Stomach (tissue), 4 donors: ENCODE measurements around the gene AGMAT.

Experiments
- CTCF ChIP-seq, 7 experiments: fragments of 450-650 bp in 4 of 7; fragments of 200-600 bp in 3 of 7; sonication (generic) in 3 of 7; IDR thresholded peaks; one replicate each; pipeline ENCODE4 v1.5.1; 2016 to 2019; ENCODE audit warnings: antibody characterized with exemption in 7 of 7, control low read depth in 2 of 7, mild to moderate bottlenecking in 1 of 7
- EP300 ChIP-seq: sonication (generic); formaldehyde crosslinking; IDR thresholded peaks from one replicate; pipeline ENCODE4 v1.6.1; 2017; ENCODE audit warnings: antibody characterized with exemption

GRCh38 chr1:15557594-15557993, 27.3 kb downstream of the AGMAT start:
- TF ChIP-seq CTCF (IDR thresholded peaks at IDR 0.05) (no peak), EP300 (no peak)
